ENCODE data around the gene MAP3K9. TPM values are rescaled to one million over a fixed set of nuclear protein-coding genes. Genes with fewer than 3 reads are reported as not detected.

The MAP3K9 gene
- polyA plus RNA-seq, 1 donor from 2014 or later = 10.4 TPM

DNA sequence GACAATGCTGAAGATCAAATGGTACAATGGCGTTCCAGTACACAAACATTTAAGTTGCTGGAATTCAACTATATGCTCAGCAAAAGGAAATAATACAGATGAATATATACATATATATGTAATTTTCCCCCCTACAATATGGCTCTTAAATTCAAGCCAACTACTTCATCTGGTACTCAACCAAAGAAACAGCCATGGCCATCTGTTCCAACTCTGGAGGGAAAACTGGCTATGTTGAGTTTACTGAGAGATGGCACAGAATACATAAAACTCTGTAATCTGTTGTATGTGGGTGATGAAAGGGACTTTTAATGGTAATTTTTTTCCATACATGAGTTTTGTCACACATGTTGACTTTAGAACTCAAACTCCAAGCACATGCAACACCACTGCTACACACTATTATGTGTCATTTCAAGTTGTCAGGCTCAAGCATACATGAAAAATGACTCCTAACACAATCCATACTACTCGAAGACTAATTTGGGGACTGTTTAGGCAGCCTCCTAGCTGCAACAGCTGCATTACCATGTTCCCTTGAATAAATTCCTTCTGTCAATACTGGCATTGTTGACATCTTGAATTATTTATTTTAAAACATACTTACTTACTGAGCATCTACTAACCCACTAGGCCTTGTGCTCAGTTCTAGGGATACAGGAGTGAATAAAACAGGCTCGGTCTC, 38.2 kb upstream of the MAP3K9 start:
- no peaks in the 10 kb centered on the region for H4K20me1 ChIP-seq (ENCODE audit: insufficient read depth)
- TF ChIP-seq, protein P1, sequence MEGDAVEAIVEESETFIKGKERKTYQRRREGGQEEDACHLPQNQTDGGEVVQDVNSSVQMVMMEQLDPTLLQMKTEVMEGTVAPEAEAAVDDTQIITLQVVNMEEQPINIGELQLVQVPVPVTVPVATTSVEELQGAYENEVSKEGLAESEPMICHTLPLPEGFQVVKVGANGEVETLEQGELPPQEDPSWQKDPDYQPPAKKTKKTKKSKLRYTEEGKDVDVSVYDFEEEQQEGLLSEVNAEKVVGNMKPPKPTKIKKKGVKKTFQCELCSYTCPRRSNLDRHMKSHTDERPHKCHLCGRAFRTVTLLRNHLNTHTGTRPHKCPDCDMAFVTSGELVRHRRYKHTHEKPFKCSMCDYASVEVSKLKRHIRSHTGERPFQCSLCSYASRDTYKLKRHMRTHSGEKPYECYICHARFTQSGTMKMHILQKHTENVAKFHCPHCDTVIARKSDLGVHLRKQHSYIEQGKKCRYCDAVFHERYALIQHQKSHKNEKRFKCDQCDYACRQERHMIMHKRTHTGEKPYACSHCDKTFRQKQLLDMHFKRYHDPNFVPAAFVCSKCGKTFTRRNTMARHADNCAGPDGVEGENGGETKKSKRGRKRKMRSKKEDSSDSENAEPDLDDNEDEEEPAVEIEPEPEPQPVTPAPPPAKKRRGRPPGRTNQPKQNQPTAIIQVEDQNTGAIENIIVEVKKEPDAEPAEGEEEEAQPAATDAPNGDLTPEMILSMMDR (IDR thresholded peaks at IDR 0.05; ENCODE audit: poor library complexity, severe bottlenecking) = no peak
- no peak for TF ChIP-seq TAF1 (IDR thresholded peaks at IDR 0.05; ENCODE audit: low read depth)
- no peak for TF ChIP-seq MXI1 (conservative IDR thresholded peaks at IDR 0.05; ENCODE audit: poor library complexity, severe bottlenecking)
- TF ChIP-seq EZH2 (IDR thresholded peaks at IDR 0.05; ENCODE audit: borderline replicate concordance, insufficient read depth, low read length, poor library complexity, severe bottlenecking) = no peak
- TF ChIP-seq SMC3 (conservative IDR thresholded peaks at IDR 0.05; ENCODE audit: poor library complexity) = no peak
- TF ChIP-seq REST (IDR thresholded peaks at IDR 0.05; ENCODE audit: borderline replicate concordance) = no peak
- no peak for TF ChIP-seq POLR2AphosphoS5 (IDR thresholded peaks at IDR 0.05)
- no peak for TF ChIP-seq EP300 (conservative IDR thresholded peaks at IDR 0.05; ENCODE audit: poor library complexity, severe bottlenecking)
- TF ChIP-seq RAD21 (conservative IDR thresholded peaks at IDR 0.05) = no peak
- H3K9me3 ChIP-seq (ENCODE audit: low read length) = no peaks in the 10 kb centered on the region
- no peak overlapping the region for H3K27ac ChIP-seq (ENCODE audit: low read length)
- no peaks in the 10 kb centered on the region for H3F3A ChIP-seq (ENCODE audit: insufficient read depth, low read length, poor library complexity, severe bottlenecking)
- no peaks in the 10 kb centered on the region for H3K36me3 ChIP-seq (ENCODE audit: insufficient read depth, low read length)
- no peak overlapping the region for H3K9ac ChIP-seq (ENCODE audit: low read length)
- H3K79me2 ChIP-seq (replicated peaks; ENCODE audit: insufficient read depth, low read length) = no peaks in the 10 kb centered on the region
- H3K4me2 ChIP-seq (ENCODE audit: low read length) = no peak overlapping the region
- H2AFZ ChIP-seq (ENCODE audit: low read depth, low read length) = no peak overlapping the region
- H3K9me2 ChIP-seq (ENCODE audit: insufficient read depth, low read length) = no peaks in the 10 kb centered on the region
- H3K27me3 ChIP-seq (ENCODE audit: insufficient read depth, low read depth, low read length) = no peaks in the 10 kb centered on the region
- no peak overlapping the region for H3K4me3 ChIP-seq (ENCODE audit: low read length)

- no peaks in the 10 kb centered on the region for H3K9me2 ChIP-seq (ENCODE audit: insufficient read depth, low read length)
- H3K79me2 ChIP-seq (replicated peaks; ENCODE audit: insufficient read depth, low read length) = no peaks in the 10 kb centered on the region
- no peak overlapping the region for H3K4me2 ChIP-seq (ENCODE audit: low read length)
- no peak for TF ChIP-seq POLR2AphosphoS5 (IDR thresholded peaks at IDR 0.05)
- TF ChIP-seq REST (IDR thresholded peaks at IDR 0.05; ENCODE audit: borderline replicate concordance) = no peak
- TF ChIP-seq MXI1 (conservative IDR thresholded peaks at IDR 0.05; ENCODE audit: poor library complexity, severe bottlenecking) = no peak
- TF ChIP-seq, protein P1 (IDR thresholded peaks at IDR 0.05; ENCODE audit: poor library complexity, severe bottlenecking) = no peak
- TF ChIP-seq RAD21 (conservative IDR thresholded peaks at IDR 0.05) = no peak
- TF ChIP-seq EZH2 (IDR thresholded peaks at IDR 0.05; ENCODE audit: borderline replicate concordance, insufficient read depth, low read length, poor library complexity, severe bottlenecking) = no peak
- TF ChIP-seq TAF1 (IDR thresholded peaks at IDR 0.05; ENCODE audit: low read depth) = no peak
- no peak for TF ChIP-seq SMC3 (conservative IDR thresholded peaks at IDR 0.05; ENCODE audit: poor library complexity)
- TF ChIP-seq EP300 (conservative IDR thresholded peaks at IDR 0.05; ENCODE audit: poor library complexity, severe bottlenecking) = no peak
- H4K20me1 ChIP-seq (ENCODE audit: insufficient read depth) = no peaks in the 10 kb centered on the region
- H3F3A ChIP-seq (ENCODE audit: insufficient read depth, low read length, poor library complexity, severe bottlenecking) = no peaks in the 10 kb centered on the region
- H3K27ac ChIP-seq (ENCODE audit: low read length) = no peak overlapping the region
- no peak overlapping the region for H3K9ac ChIP-seq (ENCODE audit: low read length)
- H3K4me3 ChIP-seq (ENCODE audit: low read length) = no peak overlapping the region
- no peaks in the 10 kb centered on the region for H3K9me3 ChIP-seq (ENCODE audit: low read length)
- H3K27me3 ChIP-seq (ENCODE audit: insufficient read depth, low read depth, low read length) = no peaks in the 10 kb centered on the region
- H3K36me3 ChIP-seq (ENCODE audit: insufficient read depth, low read length) = no peaks in the 10 kb centered on the region
- H2AFZ ChIP-seq (ENCODE audit: low read depth, low read length) = no peak overlapping the region
These were observed 36.3 kb upstream of the MAP3K9 start for GRCh38 chr14:70845601-70846000.

All from neural cell (in vitro differentiated cells).